ENCODE data around the gene LRCH1. TPM values are rescaled to one million over a fixed set of nuclear protein-coding genes. Genes with fewer than 3 reads are reported as not detected.
A peak's percentile ranks its signal among the peaks of the same experiment; 100 is the strongest.

LRCH1 gene
- total and polyA plus RNA-seq, 2 donors from 2014 or later, result 10.2 to 39.0 TPM

GRCh38 chr13:46735425-46735824 is 182.5 kb downstream of the LRCH1 start:
- no peak for TF ChIP-seq CTCF (IDR thresholded peaks at IDR 0.05; ENCODE audit: borderline replicate concordance, extremely low read depth, insufficient read depth)
- Histone ChIP-seq H3K4me3 (ENCODE audit: low read length in 3 of 3) (no peak overlapping the region), H3K36me3 (ENCODE audit: control insufficient read depth in 2 of 3, insufficient read depth in 3 of 3, low read length in 3 of 3) (peaks cover 2 to 49% (median 20%) of the 10 kb centered on the region in 3 donors), H3K9ac (ENCODE audit: low read length in 3 of 3) (no peak overlapping the region), H3K27ac (ENCODE audit: low read depth in 2 of 2, low read length in 2 of 2) (no peak overlapping the region), H3K4me1 (ENCODE audit: control insufficient read depth in 2 of 3, insufficient read depth in 2 of 3, low read depth in 1 of 3, low read length in 3 of 3) (no peaks in the 10 kb centered on the region), H3K9me3 (ENCODE audit: control insufficient read depth in 2 of 3, insufficient read depth in 1 of 3, low read length in 3 of 3) (no peaks in the 10 kb centered on the region), H3K27me3 (ENCODE audit: control insufficient read depth, insufficient read depth, low read length) (no peaks in the 10 kb centered on the region)
- intact Hi-C loops (cut with DNase I), result no loop called here
- FAIRE-seq (no peak), DNase-seq (no peak)

GRCh38 chr13:46736541-46737310 is 183.8 kb downstream of the LRCH1 start:
- no peaks in the 10 kb centered on the region for H3K9me3 ChIP-seq (ENCODE audit: control insufficient read depth in 2 of 3, insufficient read depth in 1 of 3, low read length in 3 of 3)
- no peak overlapping the region for H3K9ac ChIP-seq (ENCODE audit: low read length in 3 of 3)
- H3K4me1 ChIP-seq (ENCODE audit: control insufficient read depth in 2 of 3, insufficient read depth in 2 of 3, low read depth in 1 of 3, low read length in 3 of 3), result no peaks in the 10 kb centered on the region
- no peak for TF ChIP-seq CTCF (IDR thresholded peaks at IDR 0.05; ENCODE audit: borderline replicate concordance, extremely low read depth, insufficient read depth)
- H3K27me3 ChIP-seq (ENCODE audit: control insufficient read depth, insufficient read depth, low read length), result no peaks in the 10 kb centered on the region
- DNase-seq (peak in 1 of 5 donors; percentile 46), FAIRE-seq (no peak)
- intact Hi-C loops (cut with DNase I), result no loop called here
- peaks cover 0 to 51% (median 25%) of the 10 kb centered on the region in 3 donors for H3K36me3 ChIP-seq (ENCODE audit: control insufficient read depth in 2 of 3, insufficient read depth in 3 of 3, low read length in 3 of 3)
- no peak overlapping the region for H3K4me3 ChIP-seq (ENCODE audit: low read length in 3 of 3)
- no peak overlapping the region for H3K27ac ChIP-seq (ENCODE audit: low read depth in 2 of 2, low read length in 2 of 2)

GRCh38 chr13:46738055-46738454 is 185.1 kb downstream of the LRCH1 start:
- Histone ChIP-seq H3K9me3 (ENCODE audit: control insufficient read depth in 2 of 3, insufficient read depth in 1 of 3, low read length in 3 of 3) (no peaks in the 10 kb centered on the region), H3K9ac (ENCODE audit: low read length in 3 of 3) (no peak overlapping the region), H3K27me3 (ENCODE audit: control insufficient read depth, insufficient read depth, low read length) (no peaks in the 10 kb centered on the region), H3K36me3 (ENCODE audit: control insufficient read depth in 2 of 3, insufficient read depth in 3 of 3, low read length in 3 of 3) (peaks cover 2 to 43% (median 25%) of the 10 kb centered on the region in 3 donors), H3K27ac (ENCODE audit: low read depth in 2 of 2, low read length in 2 of 2) (no peak overlapping the region), H3K4me3 (ENCODE audit: low read length in 3 of 3) (no peak overlapping the region), H3K4me1 (ENCODE audit: control insufficient read depth in 2 of 3, insufficient read depth in 2 of 3, low read depth in 1 of 3, low read length in 3 of 3) (no peaks in the 10 kb centered on the region)
- TF ChIP-seq CTCF (IDR thresholded peaks at IDR 0.05; ENCODE audit: borderline replicate concordance, extremely low read depth, insufficient read depth), result no peak
- intact Hi-C loops (cut with DNase I), result no loop called here
- FAIRE-seq, result no peak
- no peak for DNase-seq

All from kidney (tissue), 14 donors.